WI38 (cell line): Measurements from ENCODE around the gene MAPK1.

ENCODE experiments used
- H3K4me3 ChIP-seq: 2 replicates; pipeline ENCODE4 v1.5.1; 2011; ENCODE audit warnings: low read depth, mild to moderate bottlenecking, control low read depth, low read length
- CTCF ChIP-seq: IDR thresholded peaks from 2 replicates; pipeline ENCODE4 v1.5.1; 2012; ENCODE audit warnings: low read depth, mild to moderate bottlenecking, control low read depth, low read length

Gene MAPK1

GRCh38 chr22:21860491-21861039 is 6.9 kb downstream of the MAPK1 start:
- no peak for TF ChIP-seq CTCF
- no peak overlapping the region for H3K4me3 ChIP-seq

DNA sequence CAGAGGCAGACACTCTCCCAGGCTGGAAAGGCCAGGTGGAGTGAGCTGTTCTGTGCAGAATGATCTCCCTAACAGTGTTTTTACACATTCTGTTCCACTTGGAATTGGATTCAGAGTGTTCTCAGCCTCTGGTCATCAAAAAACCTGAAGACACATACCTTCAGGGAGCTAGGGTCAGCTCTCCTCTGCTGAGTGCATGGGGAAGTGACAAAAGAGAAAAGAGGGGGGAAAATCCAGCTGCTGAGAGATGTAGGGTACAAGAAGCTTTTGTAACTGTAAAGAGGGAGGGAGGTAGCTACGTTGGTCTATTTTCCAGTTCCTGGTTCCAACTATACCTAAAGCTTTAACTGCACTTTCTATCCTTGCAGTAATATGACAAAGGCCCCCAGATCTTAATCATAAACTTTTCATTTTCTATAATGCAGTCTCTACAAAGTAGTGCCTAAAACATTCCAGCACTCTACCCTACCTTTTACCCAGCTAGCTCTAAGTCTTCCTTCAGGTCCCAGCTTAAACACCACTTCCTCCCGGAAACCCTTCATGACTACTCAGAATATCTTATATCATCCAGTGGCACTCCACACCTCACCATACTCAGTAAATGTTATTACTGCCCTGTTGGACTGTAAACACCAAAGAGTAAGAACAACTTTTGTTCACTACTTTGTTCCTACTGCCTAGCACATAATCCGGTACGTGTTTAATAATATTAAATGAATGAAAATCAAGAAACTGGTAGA is 9.2 kb downstream of the MAPK1 start:
- TF ChIP-seq CTCF, result no peak
- H3K4me3 ChIP-seq, result no peak overlapping the region

DNA sequence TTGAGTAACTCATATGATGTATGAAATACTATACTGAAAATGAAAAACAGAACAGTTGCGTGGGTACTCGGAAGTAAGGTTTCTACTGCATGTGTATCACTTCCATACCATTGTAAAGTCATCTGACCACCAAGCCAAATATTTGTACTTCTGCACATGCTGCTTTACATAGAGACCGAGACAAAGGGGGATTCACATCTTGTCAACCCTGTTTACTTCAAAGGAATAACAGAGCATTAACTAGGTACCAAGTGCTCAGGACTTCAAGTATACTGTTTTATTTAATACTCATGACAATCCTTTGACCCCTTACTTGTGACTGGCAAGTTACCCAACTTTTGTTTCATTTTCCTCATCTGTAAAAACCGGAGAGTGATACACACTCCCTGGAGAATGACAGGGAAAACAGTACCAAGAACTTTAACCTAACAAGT is 9.9 kb downstream of the MAPK1 start:
- no peak overlapping the region for H3K4me3 ChIP-seq
- TF ChIP-seq CTCF, result no peak

DNA sequence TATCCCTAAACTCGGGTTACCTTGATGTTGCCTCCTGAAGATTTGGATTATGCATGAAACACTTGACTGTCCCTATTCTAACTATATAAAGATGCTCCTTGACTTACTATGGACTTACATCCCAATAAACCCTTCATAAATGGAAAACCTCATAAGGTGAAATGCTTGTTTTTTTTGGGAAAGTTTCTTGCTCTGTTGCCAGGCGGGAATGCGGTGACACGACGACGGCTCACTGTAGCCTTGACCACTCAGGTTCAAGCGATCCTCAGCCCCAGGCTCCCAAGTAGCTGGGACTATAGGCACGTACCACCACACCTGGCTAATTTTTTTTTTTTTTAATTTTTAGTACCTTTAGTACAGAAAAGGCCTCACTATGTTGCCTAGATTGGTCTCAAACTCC is 10.6 kb downstream of the MAPK1 start:
- no peak overlapping the region for H3K4me3 ChIP-seq
- TF ChIP-seq CTCF, result no peak

GRCh38 chr22:21856197-21856596 is 11.2 kb downstream of the MAPK1 start:
- no peak for TF ChIP-seq CTCF

GRCh38 chr22:21855676-21856075 is 11.8 kb downstream of the MAPK1 start:
- H3K4me3 ChIP-seq, result no peak overlapping the region
- TF ChIP-seq CTCF, result no peak

More at GRCh38 chr22:21856197-21856596, 11.2 kb downstream of the MAPK1 start:
- H3K4me3 ChIP-seq, result no peak overlapping the region

- TF ChIP-seq CTCF, result no peak
- no peak overlapping the region for H3K4me3 ChIP-seq
Measured at GRCh38 chr22:21850660-21851059, 16.8 kb downstream of the MAPK1 start.
